A549 (cell line): Measurements from ENCODE around the gene LOC128125822.
"Not testable (repeated sequence)": the region's sequence is repeated elsewhere in the genome, so short reads cannot be mapped to it uniquely, and the experiment has no call there.

Experiments used
- ATAC-seq, 2 experiments: fragments of 200-7000 bp in 1 of 2; fragments of >200 bp in 1 of 2; cut with Nextera tagmentation in 1 of 2; cut with Tn5 transposase in 1 of 2; 3 replicates each; pipeline versions ENCODE4 v1.8.0 to v1.9.1; 2018 to 2020; ENCODE audit warnings: mild to moderate bottlenecking in 1 of 2, moderate library complexity in 1 of 2
- CTCF ChIA-PET: fragments of 300-600 bp; sonication (Branson Sonifier 250); formaldehyde crosslinking; extraction: SDS; loops from one replicate; lab custom pipeline; 2021; ENCODE audit warnings: antibody characterized with exemption, inconsistent platforms; lab: Yijun Ruan, JAX
- POLR2A ChIA-PET: fragments of 350-600 bp; formaldehyde crosslinking; extraction: SDS; loops from one replicate; lab custom pipeline; 2021; ENCODE audit warnings: antibody characterized with exemption, inconsistent platforms; lab: Yijun Ruan, JAX
- DNase-seq, 2 experiments: peaks; one replicate each; pipeline versions ENCODE4 v3.0.0 to v3.0.0-alpha.2; 2011 to 2016; ENCODE audit warnings: low read depth in 1 of 2, low spot score in 1 of 2
- FAIRE-seq: peaks from 2 replicates; lab custom pipeline; 2011; peaks lifted over from hg19 to GRCh38; lab: Jason Lieb, UNC
- H3K27ac ChIP-seq, 2 experiments: fragments of >200 bp; sonication (Bioruptor Twin); formaldehyde crosslinking; 3 replicates each; pipeline ENCODE4 v1.5.1; 2016 to 2017
- H3K4me1 ChIP-seq: fragments of >200 bp; sonication (Bioruptor Twin); formaldehyde crosslinking; 3 replicates; pipeline ENCODE4 v1.6.1; 2016
- H3K4me2 ChIP-seq: fragments of >200 bp; sonication (Bioruptor Twin); formaldehyde crosslinking; 3 replicates; pipeline ENCODE4 v1.6.1; 2016
- H3K4me3 ChIP-seq: fragments of >200 bp; sonication (Bioruptor Twin); formaldehyde crosslinking; 3 replicates; pipeline ENCODE4 v1.5.1; 2016
- H3K9me3 ChIP-seq: fragments of >200 bp; sonication (Bioruptor Twin); formaldehyde crosslinking; 3 replicates; pipeline ENCODE4 v1.6.1; 2016
- BHLHE40 ChIP-seq: IDR thresholded peaks from 2 replicates; pipeline ENCODE4 v1.6.1; 2012; ENCODE audit warnings: low read depth, low read length, inconsistent platforms
- CBX2 ChIP-seq: fragments of 200-600 bp; sonication (generic); IDR thresholded peaks from 2 replicates; pipeline ENCODE4 v1.6.1; 2016; ENCODE audit warnings: low read depth, mild to moderate bottlenecking, borderline replicate concordance
- CHD2 ChIP-seq: fragments of 150-350 bp; IDR thresholded peaks from 2 replicates; pipeline ENCODE4 v1.6.1; 2014; ENCODE audit warnings: low read length; ENCODE audit not compliant: partially characterized antibody
- CHD4 ChIP-seq: fragments of 200-600 bp; sonication (generic); IDR thresholded peaks from 2 replicates; pipeline ENCODE4 v1.6.1; 2016; ENCODE audit warnings: antibody characterized with exemption, mild to moderate bottlenecking, borderline replicate concordance
- E2F6 ChIP-seq: IDR thresholded peaks from 2 replicates; pipeline ENCODE4 v1.6.1; 2012; ENCODE audit warnings: low read depth, borderline replicate concordance
- EHMT2 ChIP-seq: fragments of 200-600 bp; sonication (generic); IDR thresholded peaks from 2 replicates; pipeline ENCODE4 v1.6.1; 2016; ENCODE audit warnings: antibody characterized with exemption, low read depth, mild to moderate bottlenecking, moderate library complexity
- EP300 ChIP-seq, 2 experiments: fragments of >200 bp; sonication (Bioruptor Twin); formaldehyde crosslinking; IDR thresholded peaks; 2 replicates in 1 of 2; 3 replicates in 1 of 2; pipeline ENCODE4 v1.6.1; 2016 to 2017
- FOSB ChIP-seq: fragments of 250-450 bp; sonication (Bioruptor Pico); IDR thresholded peaks from 2 replicates; pipeline ENCODE4 v1.5.0; 2020; ENCODE audit warnings: mild to moderate bottlenecking, moderate library complexity
- FOSL2 ChIP-seq, 2 experiments: fragments of 450-650 bp in 1 of 2; fragments of >200 bp in 1 of 2; sonication (Bioruptor Twin) in 1 of 2; formaldehyde crosslinking; IDR thresholded peaks; 2 replicates each; pipeline versions ENCODE4 v1.5.0 to v1.6.1; 2016 to 2020; ENCODE audit warnings: mild to moderate bottlenecking in 1 of 2, moderate library complexity in 1 of 2
- GATA3 ChIP-seq: IDR thresholded peaks from 2 replicates; pipeline ENCODE4 v1.6.1; 2012; ENCODE audit warnings: borderline replicate concordance
- HES2 ChIP-seq: fragments of >200 bp; sonication (Bioruptor Twin); formaldehyde crosslinking; IDR thresholded peaks from 2 replicates; pipeline ENCODE4 v1.6.1; 2016
- HEYL ChIP-seq: fragments of 250-450 bp; sonication (Bioruptor Pico); IDR thresholded peaks from 2 replicates; pipeline ENCODE4 v1.8.0; 2021; ENCODE audit warnings: mild to moderate bottlenecking, moderate library complexity
- HOXA7 ChIP-seq: fragments of 250-450 bp; sonication (Bioruptor Pico); IDR thresholded peaks from 2 replicates; pipeline ENCODE4 v1.5.0; 2020; ENCODE audit warnings: mild to moderate bottlenecking, moderate library complexity
- HOXB5 ChIP-seq: fragments of 250-450 bp; sonication (Bioruptor Pico); IDR thresholded peaks from 2 replicates; pipeline ENCODE4 v1.5.0; 2020; ENCODE audit warnings: mild to moderate bottlenecking, moderate library complexity
- MAZ ChIP-seq: fragments of 150-350 bp; IDR thresholded peaks from 2 replicates; pipeline ENCODE4 v1.6.1; 2014; ENCODE audit warnings: antibody characterized with exemption, low read depth, low read length, borderline replicate concordance
- NFE2L2 ChIP-seq: fragments of 150-350 bp; conservative IDR thresholded peaks from 2 replicates; pipeline ENCODE4 v1.6.1; 2014; ENCODE audit warnings: low read length
- NR3C1 ChIP-seq: fragments of >200 bp; sonication (Bioruptor Twin); formaldehyde crosslinking; IDR thresholded peaks from 3 replicates; pipeline ENCODE4 v1.6.1; 2017
- PBX3 ChIP-seq: IDR thresholded peaks from 2 replicates; pipeline ENCODE4 v1.6.1; 2012
- POLR2A ChIP-seq: IDR thresholded peaks from 2 replicates; pipeline ENCODE4 v1.6.1; 2012; ENCODE audit warnings: mild to moderate bottlenecking, low read length
- POLR2AphosphoS2 ChIP-seq: conservative IDR thresholded peaks from 2 replicates; pipeline ENCODE4 v1.6.1; 2012; ENCODE audit warnings: low read length, improper control_type of control experiment, inconsistent platforms
- RARB ChIP-seq: fragments of 250-450 bp; sonication (Bioruptor Pico); IDR thresholded peaks from 2 replicates; pipeline ENCODE4 v1.8.0; 2021; ENCODE audit warnings: mild to moderate bottlenecking, moderate library complexity
- RCOR1 ChIP-seq: fragments of 150-350 bp; IDR thresholded peaks from 2 replicates; pipeline ENCODE4 v1.6.1; 2014; ENCODE audit warnings: antibody characterized with exemption, low read length, low read depth
- RFX5 ChIP-seq: fragments of 450-650 bp; IDR thresholded peaks from 2 replicates; pipeline ENCODE4 v1.7.1; 2014; ENCODE audit warnings: antibody characterized with exemption, mild to moderate bottlenecking, moderate library complexity
- RNF2 ChIP-seq: fragments of 200-600 bp; sonication (generic); IDR thresholded peaks from 2 replicates; pipeline ENCODE4 v1.6.1; 2016; ENCODE audit warnings: low read depth, mild to moderate bottlenecking, antibody characterized with exemption, moderate library complexity, borderline replicate concordance
- SMC3 ChIP-seq: fragments of >200 bp; sonication (Bioruptor Twin); formaldehyde crosslinking; IDR thresholded peaks from 3 replicates; pipeline ENCODE4 v1.6.1; 2018; ENCODE audit warnings: inconsistent platforms
- TFCP2L1 ChIP-seq: fragments of 250-450 bp; sonication (Bioruptor Pico); IDR thresholded peaks from 2 replicates; pipeline ENCODE4 v1.5.0; 2021; ENCODE audit warnings: mild to moderate bottlenecking
- WGBS: methylation state at CpG from one replicate; pipeline ENCODE4 v1.1.6; 2017; ENCODE audit errors: missing lambda C conversion rate; 5-methylcytosine and 5-hydroxymethylcytosine counted together
- TF ChIP-seq, protein P1 (sequence below): fragments of 250-450 bp; sonication (Bioruptor Pico); IDR thresholded peaks from 2 replicates; pipeline ENCODE4 v1.5.0; 2021; ENCODE audit warnings: mild to moderate bottlenecking, moderate library complexity, borderline replicate concordance
- TF ChIP-seq, protein P2 (sequence below): IDR thresholded peaks from 2 replicates; pipeline ENCODE4 v1.6.1; 2012
- TF ChIP-seq, protein P3 (sequence below): fragments of 450-650 bp; IDR thresholded peaks from 2 replicates; pipeline ENCODE4 v1.6.1; 2014; ENCODE audit warnings: antibody characterized with exemption

LOC128125822 gene

DNA sequence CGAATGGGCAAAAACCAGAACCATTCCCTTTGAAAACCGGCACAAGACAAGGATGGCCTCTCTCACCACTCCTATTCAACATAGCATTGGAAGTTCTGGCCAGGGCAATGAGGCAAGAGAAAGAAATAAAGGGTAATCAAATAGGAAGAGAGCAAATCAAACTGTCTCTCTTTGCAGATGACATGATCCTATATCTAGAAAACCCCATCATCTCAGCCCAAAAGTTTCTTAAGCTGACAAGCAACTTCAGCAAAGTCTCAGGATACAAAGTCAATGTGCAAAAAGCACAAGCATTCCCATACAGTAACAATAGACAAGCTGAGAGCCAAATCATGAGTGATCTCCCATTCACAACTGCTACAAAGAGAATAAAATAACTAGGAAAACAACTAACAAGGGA, 13.4 kb downstream of the LOC128125822 start:
- WGBS: 34% methylated on average over 2 of the region's 2 CpGs
- H3K4me2 ChIP-seq, H3K27ac ChIP-seq, DNase-seq, FAIRE-seq, CTCF ChIA-PET, H3K9me3 ChIP-seq, H3K4me3 ChIP-seq: not testable (repeated sequence)
- ATAC-seq: peak in 1 of 2 experiments; percentile 29; a peak in 3 of 6 replicates
- POLR2A ChIA-PET: interaction anchor here (1.3 to 1.8 kb wide), 2 partner anchors 143 to 217 kb away, joined by 4 to 5 read pairs; no protein-coding TSS in a partner anchor
- peaks cover 27% of the 10 kb centered on the region for H3K4me1 ChIP-seq
- TF ChIP-seq HOXA7 (peak; percentile 92), RARB (CRISPR knock-in tag) (peak; percentile 89; the same call in 1 of the 2 replicates), TFCP2L1 (CRISPR knock-in tag) (peak; percentile 84), FOSB (CRISPR knock-in tag) (peak; percentile 46; the same call in 1 of the 2 replicates), POLR2AphosphoS2 (peak; percentile 90)
- TF ChIP-seq, protein P1, sequence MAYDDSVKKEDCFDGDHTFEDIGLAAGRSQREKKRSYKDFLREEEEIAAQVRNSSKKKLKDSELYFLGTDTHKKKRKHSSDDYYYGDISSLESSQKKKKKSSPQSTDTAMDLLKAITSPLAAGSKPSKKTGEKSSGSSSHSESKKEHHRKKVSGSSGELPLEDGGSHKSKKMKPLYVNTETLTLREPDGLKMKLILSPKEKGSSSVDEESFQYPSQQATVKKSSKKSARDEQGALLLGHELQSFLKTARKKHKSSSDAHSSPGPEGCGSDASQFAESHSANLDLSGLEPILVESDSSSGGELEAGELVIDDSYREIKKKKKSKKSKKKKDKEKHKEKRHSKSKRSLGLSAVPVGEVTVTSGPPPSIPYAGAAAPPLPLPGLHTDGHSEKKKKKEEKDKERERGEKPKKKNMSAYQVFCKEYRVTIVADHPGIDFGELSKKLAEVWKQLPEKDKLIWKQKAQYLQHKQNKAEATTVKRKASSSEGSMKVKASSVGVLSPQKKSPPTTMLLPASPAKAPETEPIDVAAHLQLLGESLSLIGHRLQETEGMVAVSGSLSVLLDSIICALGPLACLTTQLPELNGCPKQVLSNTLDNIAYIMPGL (CRISPR knock-in tag): peak; percentile 46; the same call in 1 of the 2 replicates

- H3K4me3 ChIP-seq: no peak overlapping the region
- no peaks in the 10 kb centered on the region for H3K4me1 ChIP-seq
- CTCF ChIA-PET: no interaction called here
- no peak overlapping the region for H3K27ac ChIP-seq
- H3K4me2 ChIP-seq: no peak overlapping the region
- FAIRE-seq: no peak
- no peak for DNase-seq
- POLR2A ChIA-PET: no interaction called here
- TF ChIP-seq POLR2A: no peak
- no peak for TF ChIP-seq HES2
- TF ChIP-seq, protein P2, sequence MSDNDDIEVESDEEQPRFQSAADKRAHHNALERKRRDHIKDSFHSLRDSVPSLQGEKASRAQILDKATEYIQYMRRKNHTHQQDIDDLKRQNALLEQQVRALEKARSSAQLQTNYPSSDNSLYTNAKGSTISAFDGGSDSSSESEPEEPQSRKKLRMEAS: no peak
- TF ChIP-seq RNF2: no peak
- peak; percentile 88 for TF ChIP-seq RFX5
- no peak for TF ChIP-seq BHLHE40
- ATAC-seq: no peak
- no peaks in the 10 kb centered on the region for H3K9me3 ChIP-seq
- WGBS: 76% methylated on average over 2 of the region's 2 CpGs
Observed at GRCh38 chr6:63589952-63590411, 17.7 kb downstream of the LOC128125822 start.

GRCh38 chr6:63592886-63593285, 20.6 kb downstream of the LOC128125822 start:
- no peak overlapping the region for H3K4me2 ChIP-seq
- H3K4me3 ChIP-seq: no peak overlapping the region
- FAIRE-seq: no peak
- H3K27ac ChIP-seq: no peak overlapping the region
- TF ChIP-seq, protein P2: no peak
- no peak for TF ChIP-seq NR3C1
- TF ChIP-seq CHD4: no peak
- TF ChIP-seq SMC3: no peak
- TF ChIP-seq GATA3: no peak
- no peak for TF ChIP-seq FOSL2 (IDR thresholded peaks at IDR 0.05)
- no peak for TF ChIP-seq FOSL2 (CRISPR knock-in tag; IDR thresholded peaks at IDR 0.05)
- no peak for TF ChIP-seq EP300 (IDR thresholded peaks at IDR 0.05)
- TF ChIP-seq, protein P3, sequence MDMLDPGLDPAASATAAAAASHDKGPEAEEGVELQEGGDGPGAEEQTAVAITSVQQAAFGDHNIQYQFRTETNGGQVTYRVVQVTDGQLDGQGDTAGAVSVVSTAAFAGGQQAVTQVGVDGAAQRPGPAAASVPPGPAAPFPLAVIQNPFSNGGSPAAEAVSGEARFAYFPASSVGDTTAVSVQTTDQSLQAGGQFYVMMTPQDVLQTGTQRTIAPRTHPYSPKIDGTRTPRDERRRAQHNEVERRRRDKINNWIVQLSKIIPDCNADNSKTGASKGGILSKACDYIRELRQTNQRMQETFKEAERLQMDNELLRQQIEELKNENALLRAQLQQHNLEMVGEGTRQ: no peak
- no peak for TF ChIP-seq HEYL (CRISPR knock-in tag)
- TF ChIP-seq E2F6: no peak
- TF ChIP-seq MAZ: no peak
- TF ChIP-seq CBX2: no peak
- TF ChIP-seq CHD2: no peak
- no peak for TF ChIP-seq NFE2L2
- no peak for TF ChIP-seq EHMT2
- TF ChIP-seq RCOR1: no peak
- TF ChIP-seq HOXA7: no peak
- no peak for TF ChIP-seq HOXB5 (CRISPR knock-in tag)
- TF ChIP-seq PBX3: no peak
- no peak for ATAC-seq
- ChIA-PET CTCF (interaction anchor here (1.8 kb wide), 1 partner anchor 172 kb away, joined by 10 read pairs; no protein-coding TSS in a partner anchor), POLR2A (no interaction called here)
- no peak for DNase-seq
- WGBS: 83% methylated on average over 6 of the region's 7 CpGs
- H3K4me1 ChIP-seq: peaks cover 6% of the 10 kb centered on the region; the same call in 2 of the 3 replicates
- H3K9me3 ChIP-seq: no peaks in the 10 kb centered on the region
